SH-SY5Y (cell line): Measurements from ENCODE around the gene GABPA.

ENCODE experiments used
- GATA2 ChIP-seq: IDR thresholded peaks from 2 replicates; pipeline ENCODE4 v1.6.1; 2011; ENCODE audit warnings: mild to moderate bottlenecking, low read depth, low read length
- GATA3 ChIP-seq: IDR thresholded peaks from 2 replicates; pipeline ENCODE4 v1.6.1; 2011; ENCODE audit warnings: low read depth, mild to moderate bottlenecking, low read length, moderate library complexity

Gene GABPA

GRCh38 chr21:25734904-25735645 is at the start of gene GABPA, which contains the start of gene ATP5PF:
Gene GABPA, plus strand, starts transcription at chr21:25734972. Its CDS starts 6,627 bp downstream, at chr21:25741599.
Gene ATP5PF, minus strand, starts transcription at chr21:25734904. Its CDS starts 5,110 bp downstream, at chr21:25729794.
- TF ChIP-seq GATA2, result no peak
- TF ChIP-seq GATA3, result no peak

GRCh38 chr21:25687787-25688186 is 47.0 kb upstream of the GABPA start:
- TF ChIP-seq GATA2 (no peak), GATA3 (no peak)

GRCh38 chr21:25688275-25689155 is 46.3 kb upstream of the GABPA start:
- TF ChIP-seq GATA3 (no peak), GATA2 (no peak)

GRCh38 chr21:25689226-25689625 is 45.5 kb upstream of the GABPA start:
- no peak for TF ChIP-seq GATA2
- no peak for TF ChIP-seq GATA3

GRCh38 chr21:25691976-25692375 is 42.8 kb upstream of the GABPA start:
- TF ChIP-seq GATA2 (no peak), GATA3 (no peak)

GRCh38 chr21:25700741-25701140 is 34.0 kb upstream of the GABPA start:
- no peak for TF ChIP-seq GATA3
- TF ChIP-seq GATA2, result no peak

GRCh38 chr21:25701529-25701928 is 33.2 kb upstream of the GABPA start:
- TF ChIP-seq GATA3 (no peak), GATA2 (no peak)

- TF ChIP-seq GATA2 (no peak), GATA3 (no peak)
These were observed 26.2 kb upstream of the GABPA start for GRCh38 chr21:25708467-25709065.

- no peak for TF ChIP-seq GATA2
- TF ChIP-seq GATA3, result no peak
These were observed 25.0 kb upstream of the GABPA start for GRCh38 chr21:25709684-25710265.

- TF ChIP-seq GATA2 (no peak), GATA3 (no peak)
These were observed 24.2 kb upstream of the GABPA start for GRCh38 chr21:25710550-25710949.

GRCh38 chr21:25717491-25718147 is 17.2 kb upstream of the GABPA start:
- TF ChIP-seq GATA2 (no peak), GATA3 (no peak)

- TF ChIP-seq GATA2 (no peak), GATA3 (no peak)
These were observed 12.8 kb upstream of the GABPA start for GRCh38 chr21:25721987-25722386.

- TF ChIP-seq GATA2 (no peak), GATA3 (no peak)
These were observed 12.1 kb upstream of the GABPA start for GRCh38 chr21:25722631-25723030.
